Measurements from ENCODE around the gene PTPRO.

The PTPRO gene

GRCh38 chr12:15289192-15289591 is 33.1 kb upstream of the PTPRO start:
- no peak overlapping the region for H3K27ac ChIP-seq
- TF ChIP-seq ZFX (IDR thresholded peaks at IDR 0.05; ENCODE audit: borderline replicate concordance), result no peak
- TF ChIP-seq CTCF (IDR thresholded peaks at IDR 0.05), result no peak

- TF ChIP-seq CTCF (IDR thresholded peaks at IDR 0.05), result no peak
- TF ChIP-seq ZFX (IDR thresholded peaks at IDR 0.05; ENCODE audit: borderline replicate concordance), result no peak
- H3K27ac ChIP-seq, result no peak overlapping the region
Observed at GRCh38 chr12:15293731-15294130, 28.6 kb upstream of the PTPRO start.

GRCh38 chr12:15299947-15300346 is 22.4 kb upstream of the PTPRO start:
- TF ChIP-seq CTCF (IDR thresholded peaks at IDR 0.05), result no peak
- no peak for TF ChIP-seq ZFX (IDR thresholded peaks at IDR 0.05; ENCODE audit: borderline replicate concordance)
- H3K27ac ChIP-seq, result no peak overlapping the region

GRCh38 chr12:15304296-15304695 is 18.0 kb upstream of the PTPRO start:
- no peak overlapping the region for H3K27ac ChIP-seq
- no peak for TF ChIP-seq CTCF (IDR thresholded peaks at IDR 0.05)
- no peak for TF ChIP-seq ZFX (IDR thresholded peaks at IDR 0.05; ENCODE audit: borderline replicate concordance)

GRCh38 chr12:15306605-15307004 is 15.7 kb upstream of the PTPRO start:
- no peak overlapping the region for H3K27ac ChIP-seq
- TF ChIP-seq CTCF (IDR thresholded peaks at IDR 0.05) (no peak), ZFX (IDR thresholded peaks at IDR 0.05; ENCODE audit: borderline replicate concordance) (no peak)

- no peak for TF ChIP-seq ZFX (IDR thresholded peaks at IDR 0.05; ENCODE audit: borderline replicate concordance)
- TF ChIP-seq CTCF (IDR thresholded peaks at IDR 0.05), result no peak
- H3K27ac ChIP-seq, result no peak overlapping the region
Observed at GRCh38 chr12:15307079-15307478, 15.2 kb upstream of the PTPRO start.

GRCh38 chr12:15318841-15319240 is 3.5 kb upstream of the PTPRO start:
- no peak overlapping the region for H3K27ac ChIP-seq
- TF ChIP-seq ZFX (IDR thresholded peaks at IDR 0.05; ENCODE audit: borderline replicate concordance) (no peak), CTCF (IDR thresholded peaks at IDR 0.05) (no peak)
